Breast epithelium (tissue), 3 donors: Measurements from ENCODE around the gene AMFR.

ENCODE experiments used
- CTCF ChIP-seq, 3 donors: fragments of 450-650 bp; IDR thresholded peaks; one replicate each; pipeline ENCODE4 v1.5.1; 2016 to 2017; ENCODE audit warnings: antibody characterized with exemption in 3 of 3, mild to moderate bottlenecking in 3 of 3, moderate library complexity in 3 of 3
- POLR2AphosphoS5 ChIP-seq, 3 donors: sonication (generic); formaldehyde crosslinking; IDR thresholded peaks; one replicate each; pipeline ENCODE4 v1.6.1; 2017; ENCODE audit warnings: antibody characterized with exemption in 3 of 3

GRCh38 chr16:56423584-56424403 is 1.6 kb downstream of the AMFR start:
- TF ChIP-seq POLR2AphosphoS5 (IDR thresholded peaks at IDR 0.05) = no peak
- TF ChIP-seq CTCF (IDR thresholded peaks at IDR 0.05) = no peak
